ENCODE measurements around the gene RALGPS1. TPM values are rescaled to one million over a fixed set of nuclear protein-coding genes. Genes with fewer than 3 reads are reported as not detected.

RALGPS1 gene
- total RNA-seq, 4 donors from 2014 or later = 3.3 to 9.8 (median 6.7) TPM

GRCh38 chr9:127176631-127177030 lies 262.0 kb downstream of the RALGPS1 start:
- Histone ChIP-seq H3K27me3 (no peaks in the 10 kb centered on the region), H3K27ac (no peak overlapping the region), H3K4me1 (peaks cover 0 to 18% (median 3%) of the 10 kb centered on the region in 4 donors), H3K9me3 (no peaks in the 10 kb centered on the region), H3K36me3 (peaks cover 0 to 6% (median 0%) of the 10 kb centered on the region in 3 donors), H3K4me3 (no peak overlapping the region)
- no peak for TF ChIP-seq EP300 (IDR thresholded peaks at IDR 0.05)
- no peak for TF ChIP-seq POLR2A (IDR thresholded peaks at IDR 0.05)
- TF ChIP-seq CTCF (IDR thresholded peaks at IDR 0.05) = no peak
- WGBS, 2 donors = 93 to 100% methylated on average over 3 of the region's 3 CpGs
- DNase-seq (ENCODE audit: low spot score in 2 of 2) = no peak

- H3K4me3 ChIP-seq = no peak overlapping the region
- H3K27me3 ChIP-seq = no peaks in the 10 kb centered on the region
- H3K27ac ChIP-seq = no peak overlapping the region
- DNase-seq (ENCODE audit: low spot score in 2 of 2) = no peak
- 90 to 91% methylated on average over 6 of the region's 6 CpGs for WGBS, 2 donors
- no peaks in the 10 kb centered on the region for H3K9me3 ChIP-seq
- TF ChIP-seq POLR2A (IDR thresholded peaks at IDR 0.05) = no peak
- TF ChIP-seq EP300 (IDR thresholded peaks at IDR 0.05) = no peak
- no peak for TF ChIP-seq CTCF (IDR thresholded peaks at IDR 0.05)
- H3K36me3 ChIP-seq = peaks cover 0 to 6% (median 0%) of the 10 kb centered on the region in 3 donors
- peaks cover 0 to 18% (median 3%) of the 10 kb centered on the region in 4 donors for H3K4me1 ChIP-seq
Observed at GRCh38 chr9:127177231-127177630, 262.6 kb downstream of the RALGPS1 start.

GRCh38 chr9:127177665-127178265 lies 263.2 kb downstream of the RALGPS1 start:
- Histone ChIP-seq H3K36me3 (peaks cover 0 to 6% (median 0%) of the 10 kb centered on the region in 3 donors), H3K27me3 (no peaks in the 10 kb centered on the region), H3K27ac (no peak overlapping the region), H3K9me3 (no peaks in the 10 kb centered on the region), H3K4me1 (peaks cover 0 to 18% (median 3%) of the 10 kb centered on the region in 4 donors), H3K4me3 (no peak overlapping the region)
- no peak for TF ChIP-seq CTCF (IDR thresholded peaks at IDR 0.05)
- WGBS, 2 donors = 82 to 92% methylated on average over 3 of the region's 3 CpGs
- DNase-seq (ENCODE audit: low spot score in 2 of 2) = no peak

GRCh38 chr9:127178686-127179632 lies 264.4 kb downstream of the RALGPS1 start:
- TF ChIP-seq CTCF (IDR thresholded peaks at IDR 0.05) = no peak
- no peak for TF ChIP-seq EP300 (IDR thresholded peaks at IDR 0.05)
- no peak for TF ChIP-seq POLR2A (IDR thresholded peaks at IDR 0.05)
- no peak for DNase-seq (ENCODE audit: low spot score in 2 of 2)
- no peak overlapping the region for H3K27ac ChIP-seq
- peaks cover 0 to 6% (median 0%) of the 10 kb centered on the region in 3 donors for H3K36me3 ChIP-seq
- no peaks in the 10 kb centered on the region for H3K9me3 ChIP-seq
- no peak overlapping the region for H3K4me3 ChIP-seq
- no peaks in the 10 kb centered on the region for H3K27me3 ChIP-seq
- peaks cover 0 to 26% (median 3%) of the 10 kb centered on the region in 4 donors for H3K4me1 ChIP-seq
- WGBS, 2 donors = 73 to 80% methylated on average over 7 to 9 of the region's 12 CpGs

All from tibial nerve (tissue), 4 donors.